Sigmoid colon (tissue), 4 donors: ENCODE data around the gene PDE7B.

Source experiments
- EP300 ChIP-seq, 4 donors: sonication (generic); formaldehyde crosslinking; IDR thresholded peaks; one replicate each; pipeline ENCODE4 v1.6.1; 2017; ENCODE audit warnings: antibody characterized with exemption in 4 of 4
- POLR2A ChIP-seq, 2 donors: fragments of 450-650 bp; IDR thresholded peaks; one replicate each; pipeline ENCODE4 v1.6.1; 2016; ENCODE audit warnings: antibody characterized with exemption in 2 of 2, mild to moderate bottlenecking in 2 of 2, moderate library complexity in 2 of 2
- POLR2AphosphoS5 ChIP-seq, 4 donors: sonication (generic); formaldehyde crosslinking; IDR thresholded peaks; one replicate each; pipeline ENCODE4 v1.6.1; 2017; ENCODE audit warnings: antibody characterized with exemption in 4 of 4
- TF ChIP-seq, protein P1 (sequence below), 4 experiments: fragments of 450-650 bp in 3 of 4; fragments of 200-600 bp in 1 of 4; IDR thresholded peaks; one replicate each; pipeline ENCODE4 v1.5.1; 2016 to 2019; ENCODE audit warnings: antibody characterized with exemption in 4 of 4, mild to moderate bottlenecking in 3 of 4, moderate library complexity in 2 of 4

DNA sequence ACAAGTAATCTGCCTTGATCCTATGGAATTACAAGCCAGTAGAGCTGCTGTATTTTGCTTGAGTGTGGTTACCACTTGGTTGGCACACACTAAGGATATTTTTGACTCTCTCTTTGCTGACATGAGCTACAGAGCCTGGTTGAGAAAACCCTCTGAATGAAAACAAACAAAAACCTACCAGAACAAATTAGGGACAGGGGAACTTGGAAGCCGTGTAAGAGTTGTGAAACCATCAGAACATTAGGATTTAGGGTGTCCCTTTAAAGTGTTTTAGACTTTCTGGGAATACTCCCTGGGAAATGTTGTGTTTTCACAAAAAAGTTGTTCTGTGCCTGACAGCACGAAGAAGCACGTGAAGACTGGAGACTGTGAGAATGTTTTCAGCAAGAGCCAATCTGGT lies 20.5 kb upstream of the PDE7B start:
- TF ChIP-seq, protein P1, sequence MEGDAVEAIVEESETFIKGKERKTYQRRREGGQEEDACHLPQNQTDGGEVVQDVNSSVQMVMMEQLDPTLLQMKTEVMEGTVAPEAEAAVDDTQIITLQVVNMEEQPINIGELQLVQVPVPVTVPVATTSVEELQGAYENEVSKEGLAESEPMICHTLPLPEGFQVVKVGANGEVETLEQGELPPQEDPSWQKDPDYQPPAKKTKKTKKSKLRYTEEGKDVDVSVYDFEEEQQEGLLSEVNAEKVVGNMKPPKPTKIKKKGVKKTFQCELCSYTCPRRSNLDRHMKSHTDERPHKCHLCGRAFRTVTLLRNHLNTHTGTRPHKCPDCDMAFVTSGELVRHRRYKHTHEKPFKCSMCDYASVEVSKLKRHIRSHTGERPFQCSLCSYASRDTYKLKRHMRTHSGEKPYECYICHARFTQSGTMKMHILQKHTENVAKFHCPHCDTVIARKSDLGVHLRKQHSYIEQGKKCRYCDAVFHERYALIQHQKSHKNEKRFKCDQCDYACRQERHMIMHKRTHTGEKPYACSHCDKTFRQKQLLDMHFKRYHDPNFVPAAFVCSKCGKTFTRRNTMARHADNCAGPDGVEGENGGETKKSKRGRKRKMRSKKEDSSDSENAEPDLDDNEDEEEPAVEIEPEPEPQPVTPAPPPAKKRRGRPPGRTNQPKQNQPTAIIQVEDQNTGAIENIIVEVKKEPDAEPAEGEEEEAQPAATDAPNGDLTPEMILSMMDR (IDR thresholded peaks at IDR 0.05): no peak
- no peak for TF ChIP-seq POLR2A (IDR thresholded peaks at IDR 0.05)
- TF ChIP-seq EP300 (IDR thresholded peaks at IDR 0.05): no peak
- TF ChIP-seq POLR2AphosphoS5 (IDR thresholded peaks at IDR 0.05): no peak
